HUDEP-2 (cell line): ENCODE measurements around the gene LYPD1.
"Not testable (repeated sequence)": the region's sequence is repeated elsewhere in the genome, so short reads cannot be mapped to it uniquely, and the experiment has no call there.

ENCODE experiments used
- DNase-seq, 76 experiments: peaks; one replicate each; lab custom pipeline; 2025; ENCODE audit not compliant: unreplicated experiment in 76 of 76; lab: John Stamatoyannopoulos, UW

The LYPD1 gene, protein sequence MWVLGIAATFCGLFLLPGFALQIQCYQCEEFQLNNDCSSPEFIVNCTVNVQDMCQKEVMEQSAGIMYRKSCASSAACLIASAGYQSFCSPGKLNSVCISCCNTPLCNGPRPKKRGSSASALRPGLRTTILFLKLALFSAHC

DNA sequence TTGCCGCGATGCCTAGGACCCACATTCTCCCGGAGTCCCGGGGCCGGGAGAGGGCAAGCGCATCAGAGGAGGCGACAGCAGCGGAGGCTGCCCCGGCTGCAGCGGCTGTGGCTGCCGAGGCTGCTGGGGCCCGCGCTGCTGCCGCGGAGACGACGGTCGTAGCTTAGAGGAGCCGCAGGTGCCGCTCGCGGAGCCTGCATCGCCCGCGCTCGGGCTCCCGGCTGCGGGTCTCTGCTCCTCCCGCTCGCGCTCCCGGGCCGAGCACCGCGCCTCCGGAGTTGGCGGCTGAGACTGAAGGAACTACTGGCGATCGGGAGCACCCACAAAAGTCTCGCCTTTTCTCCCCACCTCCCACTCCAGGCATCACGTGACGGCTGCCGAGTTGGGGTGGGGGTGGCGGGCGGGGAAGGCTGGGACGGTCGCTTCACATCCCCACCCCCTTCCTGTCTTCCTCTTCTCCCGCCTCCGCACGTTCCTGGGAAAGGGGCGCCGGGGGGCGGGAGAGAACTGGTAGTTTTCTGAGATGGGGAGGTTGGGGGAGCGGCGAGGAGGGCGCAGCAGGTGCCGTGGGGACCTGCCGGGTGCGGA lies at the start of gene LYPD1:
Gene LYPD1, minus strand, starts transcription at position 298 of the 588 bp plus-strand sequence. Its CDS starts 273 bp downstream, at position 25.
- no peak for DNase-seq

DNA sequence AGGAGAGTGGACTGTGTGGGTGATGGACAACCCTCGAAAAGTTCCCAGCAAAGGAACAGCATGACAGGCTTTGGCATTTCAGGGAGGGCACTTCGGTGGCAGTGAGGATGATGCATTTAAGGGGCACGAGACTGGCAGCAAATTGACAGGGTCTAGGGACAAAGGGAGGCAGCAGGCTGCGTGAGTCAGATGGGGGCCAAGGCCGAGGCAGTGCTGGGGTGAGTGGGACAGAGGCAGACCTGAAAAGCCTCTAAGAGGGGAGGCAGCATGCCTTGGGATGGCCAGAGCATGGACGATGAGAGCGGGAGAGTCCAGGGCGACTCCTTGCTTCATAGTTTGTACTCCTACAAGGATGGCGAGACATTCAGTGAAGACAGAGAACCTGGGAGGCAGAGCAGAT lies 49.5 kb upstream of the LYPD1 start:
- DNase-seq = no peak

DNA sequence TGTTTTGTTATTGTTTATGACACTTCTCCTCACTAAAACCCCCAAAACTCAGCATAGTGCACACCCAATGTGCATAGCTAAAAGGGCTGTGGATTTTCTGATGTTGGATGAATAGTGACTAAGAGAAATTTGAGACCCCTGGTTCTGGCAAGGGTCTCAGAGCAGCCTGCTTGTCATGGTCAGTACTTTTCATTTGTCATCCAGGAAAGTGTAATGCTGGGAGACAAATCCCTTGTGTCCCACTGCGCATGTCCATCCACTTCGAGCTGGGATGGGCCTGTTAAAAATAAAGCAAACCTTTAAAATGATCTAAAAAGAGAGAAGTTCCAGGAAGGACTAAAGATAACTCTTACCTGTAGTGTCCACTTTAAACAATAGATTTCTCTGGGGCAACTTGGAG lies 46.9 kb upstream of the LYPD1 start:
- no peak for DNase-seq

DNA sequence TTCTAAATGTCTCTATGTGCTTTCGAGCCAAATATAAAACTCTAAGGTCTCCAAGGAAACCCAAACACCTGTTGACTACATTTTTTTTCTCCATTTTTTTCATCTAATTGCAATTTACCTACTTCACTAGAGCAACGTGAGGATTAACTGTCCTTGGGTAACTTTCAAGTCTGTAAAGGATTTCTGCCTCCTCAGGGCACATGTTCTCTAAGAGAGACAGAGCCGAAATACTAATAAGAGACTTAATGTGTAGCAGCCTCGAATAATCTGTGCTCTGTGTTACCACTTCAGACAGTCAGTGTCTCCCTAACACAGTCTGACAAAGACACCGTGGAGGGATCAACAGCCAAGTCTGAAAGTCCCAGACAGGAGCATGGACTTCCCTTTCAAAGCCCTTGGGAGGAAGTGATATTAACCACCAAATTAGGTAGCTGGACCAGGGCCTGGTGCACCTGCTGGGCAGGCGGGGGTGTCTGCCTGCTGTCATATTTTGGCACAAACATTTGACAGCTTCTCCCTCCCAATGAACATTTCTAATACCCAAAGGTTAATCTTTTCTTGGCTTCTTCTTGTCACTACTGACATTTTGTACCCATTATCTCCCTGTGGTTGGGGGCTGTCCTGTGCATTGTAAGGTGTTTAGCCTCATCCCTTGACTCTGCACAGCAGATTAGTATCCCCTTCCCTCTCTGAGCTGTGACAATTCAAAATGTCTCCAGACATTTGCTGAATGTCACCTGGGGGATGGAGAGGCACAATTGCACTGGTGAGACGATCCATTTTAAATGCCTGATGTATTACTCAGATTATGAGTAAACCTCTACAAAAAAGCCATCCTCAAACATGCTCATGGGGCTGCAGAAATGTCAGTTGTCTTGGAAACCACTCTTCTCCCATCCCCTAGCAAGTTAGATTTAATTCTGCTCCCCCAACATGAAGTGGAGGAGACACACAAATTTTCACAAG lies 45.7 kb upstream of the LYPD1 start:
- no peak for DNase-seq

DNA sequence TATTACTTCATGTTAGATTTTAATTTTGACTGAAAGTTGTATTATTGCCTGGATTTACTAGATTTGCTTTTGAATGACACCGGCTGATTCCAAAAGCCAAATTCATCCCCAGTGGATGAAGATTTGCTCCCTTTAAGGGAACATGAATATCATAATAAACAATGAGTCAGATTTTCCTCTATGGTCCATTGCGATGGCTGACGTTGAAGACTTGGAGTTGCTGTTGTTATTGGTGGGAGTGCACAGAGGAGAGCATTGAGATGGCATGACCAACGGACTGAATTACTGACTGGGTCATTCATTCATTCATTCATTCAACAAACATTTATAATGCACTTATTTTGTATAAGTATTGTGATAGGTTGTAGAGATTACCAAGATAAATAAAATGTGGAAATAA lies 33.4 kb upstream of the LYPD1 start:
- no peak for DNase-seq

DNA sequence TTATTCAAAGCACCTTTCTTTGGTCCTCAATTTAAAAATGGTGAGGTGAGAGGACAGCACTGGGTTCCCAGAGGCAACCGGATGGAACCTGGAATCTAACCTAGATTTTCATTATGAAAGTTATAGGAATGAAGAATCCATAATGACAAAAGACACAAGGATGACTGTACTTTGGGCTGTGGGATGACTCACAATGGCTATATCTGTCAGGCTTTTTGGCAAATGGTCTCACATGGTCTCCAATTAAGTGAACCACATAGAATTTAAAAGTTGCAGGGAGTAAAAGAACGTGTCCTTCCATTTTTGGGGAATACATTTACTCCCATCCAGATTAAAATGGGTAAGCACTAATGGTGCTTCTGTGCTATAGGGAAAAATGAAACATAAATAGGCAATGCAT lies 31.8 kb upstream of the LYPD1 start:
- no peak for DNase-seq

DNA sequence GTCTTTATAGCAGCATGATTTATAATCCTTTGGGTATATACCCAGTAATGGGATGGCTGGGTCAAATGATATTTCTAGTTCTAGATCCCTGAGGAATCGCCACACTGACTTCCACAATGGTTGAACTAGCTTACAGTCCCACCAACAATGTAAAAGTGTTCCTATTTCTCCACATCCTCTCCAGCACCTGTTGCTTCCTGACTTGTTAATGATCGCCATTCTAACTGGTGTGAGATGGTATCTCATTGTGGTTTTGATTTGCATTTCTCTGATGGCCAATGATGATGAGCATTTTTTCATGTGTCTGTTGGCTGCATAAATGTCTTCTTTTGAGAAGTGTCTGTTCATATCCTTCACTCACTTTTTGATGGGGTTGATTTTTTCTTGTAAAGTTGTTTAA lies 29.8 kb upstream of the LYPD1 start:
- not testable (repeated sequence) for DNase-seq

DNA sequence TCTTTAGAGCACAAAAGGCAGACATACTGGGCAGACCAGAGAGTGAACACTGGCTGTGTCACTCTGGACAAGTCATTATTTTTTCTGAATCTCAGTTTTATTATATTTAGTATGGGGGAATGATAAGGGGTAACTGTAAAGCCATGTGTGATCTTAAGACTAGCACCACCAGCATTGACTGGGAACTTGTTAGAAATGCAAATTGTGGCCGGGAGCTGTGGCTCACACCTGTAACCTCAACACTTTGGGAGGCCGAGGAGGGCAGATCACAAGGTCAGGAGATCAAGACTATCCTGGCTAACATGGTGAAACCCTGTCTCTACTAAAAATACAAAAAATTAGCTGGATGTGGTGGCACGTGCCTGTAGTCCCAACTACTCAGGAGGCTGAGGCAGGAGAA lies 28.3 kb upstream of the LYPD1 start:
- DNase-seq = not testable (repeated sequence)

DNA sequence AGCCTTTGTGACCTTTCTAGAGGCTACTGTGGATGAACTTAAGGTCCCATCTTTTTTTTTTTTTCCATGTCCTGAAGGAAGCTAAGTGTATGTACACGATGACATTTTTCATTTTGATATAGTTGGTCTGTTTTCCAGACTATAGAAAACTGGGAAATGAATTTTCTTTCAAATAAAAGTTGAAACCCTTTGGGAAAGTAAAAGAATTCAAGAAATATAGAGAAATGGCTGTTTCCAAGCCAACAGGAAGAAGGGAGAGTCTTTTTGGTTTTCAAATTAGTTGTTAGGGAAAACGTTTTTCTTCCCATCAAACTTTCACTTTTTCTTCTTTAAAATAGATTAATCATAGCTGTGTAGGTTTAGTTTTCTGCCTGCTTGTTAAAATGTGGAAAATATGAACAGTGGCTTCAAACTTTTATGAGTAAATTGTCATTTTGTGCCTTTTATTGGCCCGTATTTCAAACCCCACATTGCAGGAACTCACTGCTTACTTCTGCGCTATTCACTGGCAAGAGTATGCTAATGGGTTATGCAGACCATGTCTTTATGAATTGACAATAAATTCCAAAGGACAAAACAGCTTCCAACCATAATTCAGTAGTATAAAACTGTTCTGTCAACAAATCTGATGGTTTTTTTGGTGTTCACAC lies 27.7 kb upstream of the LYPD1 start:
- no peak for DNase-seq

DNA sequence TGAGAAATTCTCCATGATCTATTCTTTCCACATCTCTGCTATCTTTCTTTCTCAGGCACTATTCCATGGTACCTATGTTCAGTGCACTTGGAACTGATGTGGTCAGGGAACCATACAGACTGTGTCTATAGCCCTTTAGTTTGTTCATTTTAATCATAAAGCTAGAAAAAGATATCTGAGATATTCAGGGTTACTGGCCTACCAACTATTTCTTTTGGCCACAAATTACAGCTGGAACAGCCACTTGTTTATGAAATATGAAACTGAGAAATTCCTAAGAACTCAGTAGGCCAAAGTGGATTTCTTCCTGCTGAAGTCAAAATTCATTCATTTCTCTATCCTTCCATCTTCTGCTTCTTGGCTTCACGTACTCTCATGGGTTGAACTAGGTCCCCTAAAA lies 22.8 kb upstream of the LYPD1 start:
- DNase-seq = no peak

DNA sequence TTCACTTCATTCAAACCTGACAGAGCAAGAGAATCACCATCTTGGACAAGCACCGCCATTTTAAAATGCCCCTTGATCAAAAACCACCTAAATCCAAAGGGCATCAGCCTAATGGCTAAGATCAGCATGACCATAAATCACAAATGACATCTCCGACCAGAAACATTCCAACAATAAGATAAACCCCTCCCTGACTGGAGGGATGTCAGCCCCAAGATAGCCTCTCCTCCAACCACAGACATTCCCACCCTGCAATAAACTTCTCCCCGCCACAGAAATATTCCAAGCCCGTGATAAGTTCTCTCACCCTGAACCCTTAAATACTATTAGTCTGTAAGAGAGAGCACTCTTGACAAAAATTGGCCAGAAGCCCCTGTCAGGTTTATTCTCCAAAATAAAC lies 21.6 kb upstream of the LYPD1 start:
- no peak for DNase-seq

DNA sequence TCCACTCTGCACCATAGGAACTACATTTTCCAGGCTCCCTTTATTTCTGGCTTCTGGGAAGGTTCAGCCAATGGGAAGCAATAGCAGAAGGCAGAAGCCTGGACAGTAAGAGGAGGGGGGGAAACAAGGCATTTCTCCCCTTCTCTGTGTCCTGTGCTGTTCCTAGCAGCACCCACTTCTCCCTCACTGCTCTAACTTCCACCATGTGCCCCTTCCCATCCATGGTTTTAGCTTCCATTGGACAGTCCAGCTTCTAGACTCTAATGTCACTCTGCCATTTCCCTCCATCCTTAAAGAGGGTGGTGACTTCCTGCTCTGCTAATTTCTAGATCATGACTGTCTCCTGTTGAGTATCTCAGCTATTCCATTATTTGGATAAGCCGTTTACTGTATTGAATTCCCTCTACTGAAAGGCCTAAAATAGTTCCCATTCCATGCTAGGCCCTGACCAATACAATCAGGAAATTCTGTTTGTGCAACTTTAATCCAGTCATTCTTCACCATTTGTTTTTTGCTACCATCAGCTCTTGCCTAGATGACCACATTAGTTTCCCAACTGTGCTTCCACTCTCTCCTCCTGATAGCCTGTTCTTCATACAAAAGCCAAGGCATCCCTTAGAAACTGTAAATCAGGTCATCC lies 20.8 kb upstream of the LYPD1 start:
- no peak for DNase-seq

DNA sequence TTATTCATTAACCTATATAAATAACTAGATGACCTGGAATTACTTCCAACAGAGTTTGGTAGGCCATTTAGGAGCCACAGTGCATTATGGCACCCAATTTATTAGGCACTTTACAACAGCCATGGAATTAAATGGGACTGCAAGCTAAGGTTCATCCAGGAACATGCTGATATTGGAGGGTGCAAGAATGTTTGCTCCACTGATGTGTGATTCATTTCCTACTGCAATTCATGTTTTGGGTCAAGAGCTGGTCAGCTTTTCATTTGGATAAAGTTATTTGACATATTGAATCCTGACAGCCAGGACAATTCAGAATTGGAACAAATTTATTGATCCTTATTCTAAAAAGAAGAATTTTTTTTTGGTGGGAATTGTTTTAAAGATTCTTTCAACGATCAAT lies 11.8 kb upstream of the LYPD1 start:
- DNase-seq = no peak

DNA sequence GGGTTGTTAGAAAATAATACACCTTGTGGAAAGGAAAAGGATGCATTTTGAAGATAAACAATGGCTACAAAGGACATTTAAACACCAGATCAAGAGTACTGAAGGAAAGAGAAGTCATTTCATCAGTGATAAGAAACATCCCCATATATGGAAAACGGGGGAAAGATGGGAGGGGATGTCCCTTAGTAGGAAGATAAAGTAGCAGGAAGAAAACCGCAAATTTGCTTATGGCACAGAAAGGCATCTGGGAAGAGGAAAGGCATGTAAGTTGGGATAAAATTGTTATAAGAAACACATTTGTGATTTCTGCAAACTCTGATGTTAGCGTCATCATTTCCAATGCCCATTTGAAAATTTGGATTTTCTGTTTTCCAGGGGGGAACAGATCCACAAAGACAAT lies 10.5 kb upstream of the LYPD1 start:
- no peak for DNase-seq

DNA sequence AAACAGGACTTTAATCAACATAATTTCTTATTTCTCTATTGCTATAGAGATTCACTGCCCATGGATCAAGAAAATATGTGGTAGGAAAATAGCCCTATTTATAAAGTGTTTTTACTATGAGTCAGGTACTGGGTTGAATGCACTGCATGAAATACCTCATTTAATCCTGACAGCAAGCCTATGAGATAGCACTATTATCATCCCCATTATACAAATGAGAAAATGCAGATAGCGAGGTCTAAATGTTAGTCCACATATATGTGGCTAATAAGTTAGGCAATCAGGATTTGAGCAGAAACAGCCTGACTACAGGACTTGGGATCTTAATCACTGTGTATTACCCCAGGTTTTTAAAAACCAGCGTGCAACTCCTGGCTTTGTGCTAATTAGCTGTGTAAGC lies 8.5 kb upstream of the LYPD1 start:
- DNase-seq = no peak

DNA sequence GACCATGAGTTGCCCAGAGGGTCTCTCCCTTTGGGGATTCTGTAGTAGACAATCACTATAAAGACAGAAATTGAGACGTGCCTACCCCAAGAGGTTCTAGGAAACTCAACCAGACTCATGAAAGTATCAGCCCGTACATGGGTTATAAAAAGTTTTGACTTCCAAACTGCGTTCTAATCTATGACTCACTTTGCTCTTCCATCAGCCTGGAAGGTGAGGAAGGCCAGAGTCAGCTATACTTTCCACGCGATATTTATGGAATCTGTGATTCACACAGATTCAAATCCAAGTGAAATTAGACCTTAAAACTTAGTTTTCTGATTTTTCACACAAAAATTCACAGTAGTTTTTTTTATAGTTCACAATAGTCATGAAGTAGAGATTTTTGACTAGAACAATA lies 7.7 kb upstream of the LYPD1 start:
- no peak for DNase-seq

DNA sequence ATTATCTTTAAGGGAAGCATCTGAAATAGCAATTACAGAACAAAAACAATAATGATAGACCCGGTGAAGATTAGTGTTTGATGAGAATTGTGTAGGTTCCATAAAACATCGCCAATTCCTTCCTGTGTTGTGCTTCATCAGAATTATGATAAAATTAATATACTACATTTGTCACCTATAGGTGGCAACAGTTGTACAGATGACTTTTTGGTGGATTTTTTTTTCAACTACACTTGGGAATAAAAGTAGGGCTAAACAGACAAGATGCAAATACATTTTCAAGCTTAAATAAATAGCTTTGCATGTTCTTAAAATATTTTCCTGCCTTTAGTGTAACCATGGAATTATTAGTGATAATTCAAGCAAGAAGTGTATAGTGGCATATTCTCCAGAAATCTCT lies 7.0 kb upstream of the LYPD1 start:
- DNase-seq = no peak

DNA sequence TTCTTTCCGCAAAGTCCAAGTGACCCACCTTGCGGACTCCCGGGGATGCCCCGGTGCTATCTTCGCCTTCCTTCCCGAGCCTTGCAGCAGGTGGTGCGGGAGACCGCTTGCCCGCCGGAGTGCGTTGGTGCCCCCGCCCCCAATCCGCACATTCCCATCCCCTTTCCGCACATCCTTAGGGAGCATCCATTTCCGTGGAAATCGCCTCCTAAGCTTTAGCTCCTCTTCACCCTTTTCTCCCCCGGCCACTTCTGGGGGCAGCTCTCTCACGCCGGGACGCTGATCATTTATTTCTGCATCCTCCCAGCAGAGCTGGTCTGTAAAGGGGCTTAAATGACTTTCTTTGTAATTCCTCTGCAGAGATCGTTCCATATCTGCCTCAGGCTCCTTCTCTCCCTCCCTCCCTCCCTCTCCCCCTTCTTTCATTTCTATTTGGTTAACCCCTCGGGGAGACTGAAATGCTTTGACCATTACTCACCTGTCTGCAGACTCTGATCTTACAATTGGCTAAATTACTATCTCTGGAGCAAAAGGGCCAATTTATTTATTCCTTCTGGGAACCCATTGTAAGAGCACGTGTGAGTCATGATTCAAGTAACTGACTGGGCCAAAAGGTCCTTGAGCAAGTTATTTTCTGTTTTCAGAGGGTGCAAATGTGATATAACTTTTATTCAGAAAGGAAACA lies 1.3 kb upstream of the LYPD1 start:
- no peak for DNase-seq

DNA sequence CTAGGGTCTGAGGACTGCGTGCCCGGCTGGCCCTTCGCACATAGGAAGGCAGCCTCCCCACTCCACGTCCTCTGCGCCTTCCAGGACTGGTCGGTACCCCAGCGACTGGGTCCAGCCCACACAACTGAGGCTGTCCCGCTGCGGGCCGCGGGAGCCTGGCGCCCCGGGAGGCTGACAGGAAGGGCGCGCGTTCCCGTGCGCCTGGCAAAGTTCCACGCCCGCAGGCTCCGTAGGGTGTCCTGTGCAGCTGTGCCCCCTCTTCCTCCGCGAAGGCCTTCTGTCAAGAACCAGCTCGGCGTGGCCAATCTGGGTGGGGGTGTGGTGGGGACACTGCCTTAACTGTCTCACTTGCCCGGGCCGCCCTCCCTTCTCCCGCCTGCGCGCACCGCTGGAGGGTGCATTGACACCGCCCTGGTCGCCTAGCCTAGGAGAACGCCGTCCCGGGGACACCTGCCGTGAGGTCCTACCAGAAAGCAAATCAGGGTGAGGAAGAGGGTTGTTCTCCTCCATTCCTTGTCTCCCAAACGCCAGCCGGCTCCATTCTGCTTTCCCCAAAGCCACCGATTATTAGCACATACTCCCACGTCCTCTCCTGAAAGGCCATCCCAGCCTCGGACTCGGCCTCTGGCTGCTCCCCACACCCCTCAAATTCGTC lies 618 bp upstream of the LYPD1 start:
- no peak for DNase-seq
